Activated B cell treated with CpG ODN at 0.5 μM for 24 hours (primary cell): ENCODE data around the gene DEUP1. TPM values are rescaled to one million over a fixed set of nuclear protein-coding genes. Genes with fewer than 3 reads are reported as not detected.

Source experiments
- ATAC-seq: fragments of 200-7000 bp; cut with Tn5 transposase; one replicate; pipeline ENCODE4 v1.10.0; 2021; ENCODE audit warnings: low read depth, mild to moderate bottlenecking, moderate library complexity
- CTCF ChIA-PET: fragments of 350-600 bp; sonication (Branson Sonifier 250); formaldehyde crosslinking; loops from one replicate; lab custom pipeline; 2021; ENCODE audit warnings: antibody characterized with exemption; lab: Charles Lee
- POLR2A ChIA-PET: fragments of 350-600 bp; sonication (Branson Sonifier 250); formaldehyde crosslinking; loops from one replicate; lab custom pipeline; 2021; ENCODE audit warnings: antibody characterized with exemption; lab: Charles Lee
- DNase-seq: peaks from one replicate; pipeline ENCODE4 v3.0.0; 2022
- H3K27ac Mint-ChIP-seq: one replicate; pipeline ENCODE4 v1.8.0; 2020; ENCODE audit warnings: mixed read lengths
- H3K27me3 Mint-ChIP-seq: one replicate; pipeline ENCODE4 v1.8.0; 2021; ENCODE audit warnings: mixed read lengths
- H3K36me3 Mint-ChIP-seq: one replicate; pipeline ENCODE4 v1.8.0; 2021; ENCODE audit warnings: low read depth, mixed read lengths
- H3K4me1 Mint-ChIP-seq: one replicate; pipeline ENCODE4 v1.8.0; 2021; ENCODE audit warnings: mixed read lengths
- H3K4me3 Mint-ChIP-seq: one replicate; pipeline ENCODE4 v1.8.0; 2020; ENCODE audit warnings: mild to moderate bottlenecking, mixed read lengths
- H3K9me3 Mint-ChIP-seq: one replicate; pipeline ENCODE4 v1.8.0; 2020; ENCODE audit warnings: mixed read lengths
- intact Hi-C: fragments of 100-400 bp; cut with micrococcal nuclease; formaldehyde crosslinking; loops from one replicate; pipeline ENCODE4 v1.15.1; 2024
- total RNA-seq: library from RNA; stranded (reverse); gene quantifications from 2 replicates; pipeline ENCODE4 v1.2.3, GENCODE V29; 2022
- TF ChIP-seq, protein P1 (sequence below): fragments of 200-600 bp; IDR thresholded peaks from one replicate; pipeline ENCODE4 v1.8.0; 2022; ENCODE audit warnings: antibody characterized with exemption, mild to moderate bottlenecking

Gene DEUP1
- total RNA-seq, 1 donor from 2014 or later, result not detected

DNA sequence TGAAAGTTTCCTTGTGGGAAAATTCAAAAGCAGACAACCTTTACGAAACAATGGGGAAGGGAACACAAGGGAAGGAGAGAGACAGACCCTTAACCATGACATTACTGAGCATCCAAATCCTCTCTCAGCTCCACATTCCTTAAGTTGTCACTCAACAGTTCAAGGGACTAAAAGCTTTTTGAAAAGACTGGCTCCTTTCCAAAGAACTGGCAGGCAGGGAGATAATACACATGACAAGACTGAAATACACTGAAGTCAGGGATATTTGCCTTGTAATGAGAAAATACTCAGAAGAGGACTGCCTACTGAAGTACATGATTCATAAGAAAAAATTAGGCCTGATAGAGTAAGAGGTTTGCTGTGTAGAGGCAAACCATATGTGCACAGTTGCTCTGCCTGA lies 143.6 kb downstream of the DEUP1 start:
- Mint-ChIP-seq H3K27ac (no peak overlapping the region), H3K4me3 (no peak overlapping the region), H3K27me3 (no peaks in the 10 kb centered on the region), H3K36me3 (no peaks in the 10 kb centered on the region), H3K4me1 (no peaks in the 10 kb centered on the region), H3K9me3 (no peaks in the 10 kb centered on the region)
- ATAC-seq (no peak), DNase-seq (no peak)
- ChIA-PET CTCF (no interaction called here), POLR2A (no interaction called here)
- intact Hi-C loops, result no loop called here
- TF ChIP-seq, protein P1, sequence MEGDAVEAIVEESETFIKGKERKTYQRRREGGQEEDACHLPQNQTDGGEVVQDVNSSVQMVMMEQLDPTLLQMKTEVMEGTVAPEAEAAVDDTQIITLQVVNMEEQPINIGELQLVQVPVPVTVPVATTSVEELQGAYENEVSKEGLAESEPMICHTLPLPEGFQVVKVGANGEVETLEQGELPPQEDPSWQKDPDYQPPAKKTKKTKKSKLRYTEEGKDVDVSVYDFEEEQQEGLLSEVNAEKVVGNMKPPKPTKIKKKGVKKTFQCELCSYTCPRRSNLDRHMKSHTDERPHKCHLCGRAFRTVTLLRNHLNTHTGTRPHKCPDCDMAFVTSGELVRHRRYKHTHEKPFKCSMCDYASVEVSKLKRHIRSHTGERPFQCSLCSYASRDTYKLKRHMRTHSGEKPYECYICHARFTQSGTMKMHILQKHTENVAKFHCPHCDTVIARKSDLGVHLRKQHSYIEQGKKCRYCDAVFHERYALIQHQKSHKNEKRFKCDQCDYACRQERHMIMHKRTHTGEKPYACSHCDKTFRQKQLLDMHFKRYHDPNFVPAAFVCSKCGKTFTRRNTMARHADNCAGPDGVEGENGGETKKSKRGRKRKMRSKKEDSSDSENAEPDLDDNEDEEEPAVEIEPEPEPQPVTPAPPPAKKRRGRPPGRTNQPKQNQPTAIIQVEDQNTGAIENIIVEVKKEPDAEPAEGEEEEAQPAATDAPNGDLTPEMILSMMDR, result no peak

DNA sequence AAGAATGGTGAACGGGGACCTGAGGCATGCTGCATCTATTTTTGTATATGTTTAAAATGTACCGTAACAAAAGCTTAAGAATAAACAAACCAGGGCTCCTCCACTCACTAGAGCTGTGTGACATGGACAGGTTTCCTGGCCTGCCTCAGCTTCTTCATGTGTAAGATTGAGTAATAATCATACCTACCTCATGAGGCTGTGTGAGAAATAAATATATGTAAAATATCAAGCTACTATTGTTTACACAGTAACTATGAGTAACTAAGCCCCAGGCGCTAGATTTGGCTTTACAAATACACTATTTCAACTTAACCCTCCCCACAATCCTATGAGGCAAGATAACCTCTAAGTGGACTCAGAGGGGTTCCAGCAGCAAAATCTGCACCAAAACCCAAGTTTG lies 146.3 kb downstream of the DEUP1 start:
- ATAC-seq, result no peak
- Mint-ChIP-seq H3K27ac (no peak overlapping the region), H3K27me3 (no peaks in the 10 kb centered on the region), H3K4me3 (no peak overlapping the region), H3K9me3 (no peaks in the 10 kb centered on the region), H3K36me3 (no peaks in the 10 kb centered on the region), H3K4me1 (no peaks in the 10 kb centered on the region)
- no peak for DNase-seq
- intact Hi-C loops, result no loop called here
- TF ChIP-seq, protein P1, result no peak
- CTCF ChIA-PET, result no interaction called here
- POLR2A ChIA-PET, result no interaction called here

DNA sequence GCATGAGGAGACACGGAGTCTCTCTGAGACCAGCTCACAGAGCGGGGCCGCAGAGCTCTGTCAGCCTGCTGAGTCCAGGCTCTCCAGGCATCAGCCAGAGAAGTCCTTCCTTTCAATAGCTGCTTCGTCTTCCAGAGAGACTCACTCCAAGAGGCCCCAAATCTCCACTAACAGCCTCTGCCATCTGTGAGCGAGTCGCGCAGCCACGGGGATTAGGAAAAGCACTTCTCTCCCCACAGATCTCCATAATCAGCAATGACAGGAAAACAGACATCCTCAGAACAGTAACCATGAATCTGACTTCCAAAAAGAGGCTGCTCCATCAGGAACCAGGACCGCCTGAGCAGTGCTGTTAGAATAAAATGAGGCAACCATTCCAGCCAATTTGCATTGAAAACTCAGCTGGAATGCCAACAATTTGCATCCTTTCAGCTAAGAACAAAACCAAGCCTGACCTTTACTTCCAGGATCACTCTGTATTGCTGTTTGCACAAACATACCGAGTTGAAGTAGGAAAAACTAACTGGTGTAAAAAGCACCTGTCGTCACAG lies 147.2 kb downstream of the DEUP1 start:
- CTCF ChIA-PET, result no interaction called here
- no peak for ATAC-seq
- POLR2A ChIA-PET, result no interaction called here
- Mint-ChIP-seq H3K27ac (no peak overlapping the region), H3K9me3 (no peaks in the 10 kb centered on the region), H3K36me3 (no peaks in the 10 kb centered on the region), H3K4me1 (no peaks in the 10 kb centered on the region), H3K4me3 (no peak overlapping the region), H3K27me3 (no peaks in the 10 kb centered on the region)
- TF ChIP-seq, protein P1, result no peak
- intact Hi-C loops, result no loop called here
- DNase-seq, result no peak

DNA sequence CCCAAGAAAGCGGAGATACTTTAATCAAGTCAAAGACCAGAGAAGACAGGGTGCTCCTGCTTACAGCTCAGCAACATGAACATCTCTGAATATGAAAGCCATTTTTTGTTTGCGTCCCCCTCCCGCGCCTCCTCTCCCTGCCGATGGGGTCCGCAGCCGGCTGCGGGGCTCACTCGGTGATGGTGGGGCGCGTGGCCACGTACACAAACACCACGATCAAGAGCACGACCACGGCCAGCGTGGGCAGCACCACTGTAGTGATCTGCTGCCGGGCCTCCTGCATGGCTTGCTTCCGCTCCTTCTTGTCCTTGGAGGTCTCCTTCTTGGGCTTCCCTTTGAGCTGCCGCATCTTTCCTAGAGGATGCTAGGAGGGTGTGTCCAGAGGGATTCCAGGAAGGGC lies 148.3 kb downstream of the DEUP1 start:
- Mint-ChIP-seq H3K4me3 (no peak overlapping the region), H3K27ac (no peak overlapping the region), H3K27me3 (no peaks in the 10 kb centered on the region), H3K9me3 (no peaks in the 10 kb centered on the region), H3K36me3 (no peaks in the 10 kb centered on the region), H3K4me1 (no peaks in the 10 kb centered on the region)
- ATAC-seq, result no peak
- TF ChIP-seq, protein P1, result no peak
- intact Hi-C loops, result no loop called here
- POLR2A ChIA-PET, result no interaction called here
- CTCF ChIA-PET, result no interaction called here
- DNase-seq, result no peak

DNA sequence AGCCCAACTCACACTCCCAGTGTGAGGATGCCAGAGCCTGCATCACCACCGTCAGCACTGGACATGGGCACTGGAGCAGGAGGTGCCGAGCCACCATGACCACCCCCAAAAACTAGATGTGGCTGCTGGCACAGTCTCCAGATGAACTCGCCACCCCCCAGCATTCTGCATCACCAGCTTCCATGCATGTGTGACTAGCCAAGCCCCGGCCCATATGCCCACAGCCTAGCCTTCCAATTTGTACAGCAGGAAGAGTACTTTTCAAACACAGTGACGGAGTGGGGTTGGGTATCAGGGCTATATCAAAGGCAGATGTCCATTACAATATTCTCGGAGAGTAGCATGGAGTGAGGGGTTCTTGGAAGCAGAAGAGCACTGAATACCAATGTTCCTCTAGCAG lies 149.7 kb downstream of the DEUP1 start:
- Mint-ChIP-seq H3K4me1 (no peaks in the 10 kb centered on the region), H3K27me3 (no peaks in the 10 kb centered on the region), H3K36me3 (no peaks in the 10 kb centered on the region), H3K9me3 (no peaks in the 10 kb centered on the region), H3K27ac (no peak overlapping the region), H3K4me3 (no peak overlapping the region)
- intact Hi-C loops, result no loop called here
- DNase-seq (no peak), ATAC-seq (no peak)
- ChIA-PET POLR2A (no interaction called here), CTCF (no interaction called here)
- TF ChIP-seq, protein P1, result no peak
